ENCODE data around the gene PRSS3. TPM values are rescaled to one million over a fixed set of nuclear protein-coding genes. Genes with fewer than 3 reads are reported as not detected.

Gene PRSS3
- total RNA-seq, 1 donor from 2014 or later, result not detected

GRCh38 chr9:33818167-33818846 is 22.9 kb downstream of the PRSS3 start:
- H3K4me1 ChIP-seq (ENCODE audit: insufficient read depth, low read length), result peaks cover 19% of the 10 kb centered on the region
- TF ChIP-seq EZH2 (IDR thresholded peaks at IDR 0.05; ENCODE audit: insufficient read depth, low read length) (no peak), CTCF (IDR thresholded peaks at IDR 0.05; ENCODE audit: insufficient read depth, low read depth, low read length) (no peak)
- no peak overlapping the region for H2AFZ ChIP-seq (ENCODE audit: low read depth, low read length)
- no peaks in the 10 kb centered on the region for H3K36me3 ChIP-seq (ENCODE audit: insufficient read depth, low read length)
- H3K36me3 Mint-ChIP-seq (ENCODE audit: low read depth, unreplicated experiment), result no peaks in the 10 kb centered on the region
- H3K27me3 ChIP-seq (ENCODE audit: insufficient read depth, low read length), result no peaks in the 10 kb centered on the region
- FAIRE-seq (no peak), DNase-seq (ENCODE audit: low read depth) (no peak)
- peaks cover 61% of the 10 kb centered on the region for H3K79me2 ChIP-seq (ENCODE audit: insufficient read depth, low read length)
- peak overlapping the region; percentile 91 for H3K4me2 ChIP-seq (ENCODE audit: low read length)
- H3K4me1 Mint-ChIP-seq (ENCODE audit: low read depth, unreplicated experiment), result peaks cover 20% of the 10 kb centered on the region
- H3K27ac Mint-ChIP-seq (ENCODE audit: unreplicated experiment), result peak overlapping the region; percentile 93
- H4K20me1 ChIP-seq (ENCODE audit: insufficient read depth, low read length), result peaks cover 44% of the 10 kb centered on the region
- peak overlapping the region; percentile 85 for H3K9ac ChIP-seq (ENCODE audit: low read length)
- peak overlapping the region; percentile 81 for H3K4me3 ChIP-seq (ENCODE audit: insufficient read depth, low read depth, low read length)
- H3K27me3 Mint-ChIP-seq (ENCODE audit: low read depth, unreplicated experiment), result no peaks in the 10 kb centered on the region
- H3K27ac ChIP-seq (ENCODE audit: low read depth, low read length), result peak overlapping the region; percentile 95
- no peaks in the 10 kb centered on the region for H3K9me3 ChIP-seq (ENCODE audit: insufficient read depth, low read depth, low read length)
- no peaks in the 10 kb centered on the region for H3K9me3 Mint-ChIP-seq (ENCODE audit: unreplicated experiment)
- peak overlapping the region; percentile 97 for H3K4me3 Mint-ChIP-seq (ENCODE audit: unreplicated experiment)

- H3K4me1 Mint-ChIP-seq (ENCODE audit: low read depth, unreplicated experiment), result peaks cover 18% of the 10 kb centered on the region
- H3K4me3 Mint-ChIP-seq (ENCODE audit: unreplicated experiment), result peak overlapping the region; percentile 97
- DNase-seq (ENCODE audit: low read depth) (peak; percentile 55), FAIRE-seq (no peak)
- Histone ChIP-seq H3K9ac (ENCODE audit: low read length) (peak overlapping the region; percentile 85), H3K4me3 (ENCODE audit: insufficient read depth, low read depth, low read length) (peak overlapping the region; percentile 81), H2AFZ (ENCODE audit: low read depth, low read length) (no peak overlapping the region), H3K36me3 (ENCODE audit: insufficient read depth, low read length) (no peaks in the 10 kb centered on the region), H3K4me1 (ENCODE audit: insufficient read depth, low read length) (peaks cover 17% of the 10 kb centered on the region), H3K27me3 (ENCODE audit: insufficient read depth, low read length) (no peaks in the 10 kb centered on the region), H3K27ac (ENCODE audit: low read depth, low read length) (peak overlapping the region; percentile 95), H4K20me1 (ENCODE audit: insufficient read depth, low read length) (peaks cover 50% of the 10 kb centered on the region), H3K4me2 (ENCODE audit: low read length) (peak overlapping the region; percentile 91), H3K9me3 (ENCODE audit: insufficient read depth, low read depth, low read length) (no peaks in the 10 kb centered on the region), H3K79me2 (ENCODE audit: insufficient read depth, low read length) (peaks cover 67% of the 10 kb centered on the region)
- no peaks in the 10 kb centered on the region for H3K9me3 Mint-ChIP-seq (ENCODE audit: unreplicated experiment)
- H3K27ac Mint-ChIP-seq (ENCODE audit: unreplicated experiment), result peak overlapping the region; percentile 93
- H3K36me3 Mint-ChIP-seq (ENCODE audit: low read depth, unreplicated experiment), result no peaks in the 10 kb centered on the region
- TF ChIP-seq EZH2 (IDR thresholded peaks at IDR 0.05; ENCODE audit: insufficient read depth, low read length) (no peak), CTCF (IDR thresholded peaks at IDR 0.05; ENCODE audit: insufficient read depth, low read depth, low read length) (no peak)
- no peaks in the 10 kb centered on the region for H3K27me3 Mint-ChIP-seq (ENCODE audit: low read depth, unreplicated experiment)
Measured at GRCh38 chr9:33818847-33819500, 23.6 kb downstream of the PRSS3 start.
